Thymus (tissue), 11 donors: ENCODE measurements around the gene ELMO3. TPM values are rescaled to one million over a fixed set of nuclear protein-coding genes. Genes with fewer than 3 reads are reported as not detected.

Source experiments
- DNase-seq, 9 donors: peaks; one replicate each; pipeline ENCODE4 v3.0.0-alpha.2; 2013; ENCODE audit warnings: low spot score in 9 of 9, low read depth in 6 of 9, missing footprints in 1 of 9
- H3K27ac ChIP-seq, 2 donors: one replicate each; pipeline ENCODE4 v1.5.1; 2013; ENCODE audit warnings: control low read depth in 1 of 2, low read depth in 1 of 2, low read length in 1 of 2, mild to moderate bottlenecking in 1 of 2, moderate library complexity in 1 of 2
- H3K27me3 ChIP-seq, 2 donors: one replicate each; pipeline ENCODE4 v1.5.1; 2013; ENCODE audit warnings: low read length in 1 of 2; ENCODE audit not compliant: control insufficient read depth in 2 of 2, insufficient read depth in 1 of 2
- H3K36me3 ChIP-seq, 2 donors: one replicate each; pipeline ENCODE4 v1.5.1; 2013; ENCODE audit warnings: low read length in 1 of 2, mild to moderate bottlenecking in 1 of 2, moderate library complexity in 1 of 2; ENCODE audit not compliant: control insufficient read depth in 2 of 2, insufficient read depth in 2 of 2
- H3K4me1 ChIP-seq, 2 donors: one replicate each; pipeline ENCODE4 v1.5.1; 2013; ENCODE audit warnings: low read length in 2 of 2; ENCODE audit not compliant: control insufficient read depth in 2 of 2, insufficient read depth in 2 of 2
- H3K4me3 ChIP-seq, 2 donors: one replicate each; pipeline ENCODE4 v1.5.1; 2013; ENCODE audit warnings: low read length in 2 of 2, control low read depth in 1 of 2, mild to moderate bottlenecking in 1 of 2
- H3K9me3 ChIP-seq, 2 donors: one replicate each; pipeline ENCODE4 v1.5.1; 2013; ENCODE audit warnings: low read length in 1 of 2, mild to moderate bottlenecking in 1 of 2; ENCODE audit not compliant: control insufficient read depth in 2 of 2, insufficient read depth in 1 of 2
- WGBS: extraction: QIAGEN DNeasy Blood & Tissue Kit; methylation state at CpG from one replicate; pipeline ENCODE4 v1.1.7; 2013; 5-methylcytosine and 5-hydroxymethylcytosine counted together
- polyA plus RNA-seq: library from polyadenylated mRNA; stranded (reverse); fragments of 200-250 nt; gene quantifications from one replicate; pipeline ENCODE4 v1.2.3, GENCODE V29; 2013
- total RNA-seq: library from RNA; stranded (reverse); fragments of 120-200 nt; gene quantifications from one replicate; pipeline ENCODE4 v1.2.4, GENCODE V29; 2013
- donor health status: healthy.

ELMO3 gene
- total and polyA plus RNA-seq, 2 donors: 2.3 to 15.3 TPM

DNA sequence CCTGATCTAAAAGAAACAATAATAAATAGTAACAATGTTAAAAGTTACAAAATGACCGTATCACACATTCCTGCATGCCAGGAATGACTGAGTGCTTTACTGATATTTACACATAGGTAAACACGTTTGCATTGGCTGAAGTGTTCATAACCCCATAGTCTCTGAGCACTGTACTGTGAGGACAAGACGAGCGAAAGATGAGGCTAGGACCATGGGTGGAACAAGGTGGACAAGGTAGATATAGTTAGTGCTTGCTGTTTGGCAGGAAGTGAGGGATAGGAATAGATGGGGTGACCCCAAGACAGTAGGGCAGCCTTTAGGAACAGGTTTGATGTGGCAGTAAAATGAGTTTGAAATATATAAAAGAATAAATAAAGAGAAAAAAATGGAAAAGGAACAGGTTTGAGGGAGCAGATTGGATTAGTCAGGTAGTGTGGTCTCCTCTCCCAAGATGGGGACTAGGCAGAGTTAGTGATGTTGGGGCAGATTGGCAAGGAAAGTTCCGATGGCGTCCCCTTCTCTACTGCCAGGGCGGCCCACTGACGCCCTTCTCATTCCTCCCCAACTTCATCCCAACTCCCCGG lies 7.4 kb upstream of the ELMO3 start:
- no peak overlapping the region for H3K27ac ChIP-seq
- peaks cover 23 to 33% of the 10 kb centered on the region in 2 donors for H3K36me3 ChIP-seq
- DNase-seq: no peak
- H3K4me3 ChIP-seq: peak overlapping the region; percentile 89 to 97
- 40% methylated on average over 9 of the region's 9 CpGs for WGBS
- no peaks in the 10 kb centered on the region for H3K9me3 ChIP-seq
- H3K27me3 ChIP-seq: peaks cover 0 to 22% of the 10 kb centered on the region in 2 donors
- peaks cover 19 to 21% of the 10 kb centered on the region in 2 donors for H3K4me1 ChIP-seq

DNA sequence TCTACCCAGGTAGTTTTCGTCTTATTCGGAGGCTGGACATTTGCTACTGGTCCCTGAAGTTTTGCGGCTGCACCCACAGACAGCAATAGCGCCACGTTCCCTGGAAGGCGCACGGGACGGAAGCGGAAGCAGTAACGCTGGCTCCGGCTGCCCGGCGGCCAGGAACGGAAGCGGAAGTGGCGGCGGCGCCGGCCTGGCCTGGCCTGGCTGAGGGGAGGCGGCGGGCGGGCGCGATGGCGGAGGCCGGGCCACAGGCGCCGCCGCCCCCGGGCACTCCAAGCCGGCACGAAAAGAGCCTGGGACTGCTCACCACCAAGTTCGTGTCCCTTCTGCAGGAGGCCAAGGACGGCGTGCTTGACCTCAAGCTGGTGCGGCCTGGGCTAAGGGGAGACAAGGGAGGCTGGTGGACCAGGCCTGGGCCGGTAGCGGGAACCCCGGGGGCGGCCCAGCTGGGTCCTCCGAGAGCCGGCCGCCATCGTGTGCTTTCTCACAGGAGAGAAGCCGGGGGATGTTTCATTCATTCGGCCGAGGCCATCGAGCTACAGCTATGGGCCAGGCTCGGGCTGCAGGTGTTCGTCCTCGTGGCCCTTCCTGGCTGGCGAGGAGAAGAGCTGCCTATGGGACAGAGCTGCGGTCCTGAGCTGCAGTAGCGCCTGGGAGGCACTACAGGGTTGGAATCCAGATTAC lies 6.8 kb upstream of the ELMO3 start, which contains the start of gene E2F4:
TSS of gene E2F4 (plus strand) at position 161 of the 687 bp plus-strand sequence. CDS start at position 234, 73 bp downstream.
- Histone ChIP-seq H3K4me3 (peak within 1 kb of the TSS; percentile 89 to 97), H3K9me3 (no peaks in the 10 kb centered on the region), H3K4me1 (peaks cover 19 to 21% of the 10 kb centered on the region in 2 donors), H3K27ac (peak within 1 kb of the TSS; percentile 43 to 64), H3K27me3 (peaks cover 0 to 16% of the 10 kb centered on the region in 2 donors), H3K36me3 (peaks cover 29 to 39% of the 10 kb centered on the region in 2 donors)
- peak; percentile 70 to 93 (median 81) for DNase-seq
- under 1% methylated on average over 54 of the region's 54 CpGs for WGBS

DNA sequence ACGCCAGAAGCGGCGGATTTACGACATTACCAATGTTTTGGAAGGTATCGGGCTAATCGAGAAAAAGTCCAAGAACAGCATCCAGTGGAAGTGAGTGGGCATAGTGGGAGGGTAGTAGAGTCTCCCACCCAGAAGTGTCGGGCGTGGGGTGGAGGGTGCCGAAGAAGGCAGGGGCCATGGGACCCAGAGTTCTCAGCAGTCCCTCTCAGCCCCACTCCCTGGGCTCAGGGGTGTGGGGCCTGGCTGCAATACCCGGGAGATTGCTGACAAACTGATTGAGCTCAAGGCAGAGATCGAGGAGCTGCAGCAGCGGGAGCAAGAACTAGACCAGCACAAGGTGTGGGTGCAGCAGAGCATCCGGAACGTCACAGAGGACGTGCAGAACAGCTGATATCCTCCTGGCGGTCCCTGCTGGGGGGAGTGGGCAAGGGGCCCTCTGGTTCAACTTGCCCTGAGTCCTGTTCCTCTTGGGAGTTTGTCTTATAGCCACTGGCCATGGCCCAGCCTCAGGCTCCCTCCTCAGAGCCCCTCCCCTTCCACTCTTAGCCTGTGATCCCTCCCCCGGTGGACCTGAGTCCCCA lies 6.1 kb upstream of the ELMO3 start:
- peaks cover 19 to 21% of the 10 kb centered on the region in 2 donors for H3K4me1 ChIP-seq
- no peaks in the 10 kb centered on the region for H3K9me3 ChIP-seq
- H3K4me3 ChIP-seq: peak overlapping the region; percentile 89 to 97
- peaks cover 36 to 46% of the 10 kb centered on the region in 2 donors for H3K36me3 ChIP-seq
- WGBS: 50% methylated on average over 17 of the region's 17 CpGs
- DNase-seq: no peak
- H3K27me3 ChIP-seq: peaks cover 0 to 10% of the 10 kb centered on the region in 2 donors
- H3K27ac ChIP-seq: no peak overlapping the region

DNA sequence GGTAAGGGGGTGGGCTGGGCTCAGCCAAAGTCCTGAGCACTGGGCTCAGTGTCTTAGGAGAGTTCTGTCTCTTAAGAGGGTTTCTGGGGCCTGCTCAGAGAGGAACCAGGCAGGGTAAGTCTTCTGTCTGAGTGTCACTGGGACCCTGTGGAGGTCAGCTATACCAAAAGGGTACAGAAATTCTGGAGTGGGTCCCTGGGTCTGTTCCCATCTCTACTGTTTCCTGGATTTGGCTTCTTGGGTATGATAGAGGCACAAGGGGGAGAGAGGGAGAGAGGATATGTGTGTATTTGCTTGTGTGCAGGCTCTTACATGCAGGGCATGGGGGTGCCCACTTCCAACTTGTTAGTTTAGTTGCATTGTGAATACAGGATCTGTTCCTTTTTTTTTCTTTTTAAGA lies 5.4 kb upstream of the ELMO3 start:
- Histone ChIP-seq H3K4me1 (peaks cover 19 to 21% of the 10 kb centered on the region in 2 donors), H3K36me3 (peaks cover 43 to 52% of the 10 kb centered on the region in 2 donors), H3K27ac (no peak overlapping the region), H3K27me3 (peaks cover 0 to 9% of the 10 kb centered on the region in 2 donors), H3K4me3 (no peak overlapping the region), H3K9me3 (no peaks in the 10 kb centered on the region)
- DNase-seq: no peak

DNA sequence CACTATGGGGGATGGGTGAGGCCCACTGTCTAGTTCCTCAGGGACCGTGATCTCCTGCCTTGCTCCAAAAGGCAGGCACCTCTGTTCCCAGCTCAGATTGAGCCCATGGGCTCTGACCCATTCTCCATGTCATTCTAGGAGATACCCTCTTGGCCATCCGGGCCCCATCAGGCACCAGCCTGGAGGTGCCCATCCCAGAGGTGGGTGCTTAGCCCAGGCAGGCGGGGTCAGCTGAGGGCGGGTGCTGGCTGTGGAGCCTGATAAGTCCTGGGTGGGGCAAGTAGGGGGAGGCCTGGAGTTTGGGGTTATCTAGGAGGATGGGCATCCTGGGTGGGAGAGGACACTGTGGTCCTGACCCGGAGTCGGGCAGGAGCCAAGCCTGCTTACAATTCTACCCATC lies 4.7 kb upstream of the ELMO3 start:
- Histone ChIP-seq H3K36me3 (peaks cover 49 to 54% of the 10 kb centered on the region in 2 donors), H3K27ac (no peak overlapping the region), H3K9me3 (no peaks in the 10 kb centered on the region), H3K27me3 (peaks cover 0 to 7% of the 10 kb centered on the region in 2 donors), H3K4me1 (peaks cover 19 to 21% of the 10 kb centered on the region in 2 donors), H3K4me3 (no peak overlapping the region)
- DNase-seq: no peak
- WGBS: 96% methylated on average over 6 of the region's 6 CpGs

DNA sequence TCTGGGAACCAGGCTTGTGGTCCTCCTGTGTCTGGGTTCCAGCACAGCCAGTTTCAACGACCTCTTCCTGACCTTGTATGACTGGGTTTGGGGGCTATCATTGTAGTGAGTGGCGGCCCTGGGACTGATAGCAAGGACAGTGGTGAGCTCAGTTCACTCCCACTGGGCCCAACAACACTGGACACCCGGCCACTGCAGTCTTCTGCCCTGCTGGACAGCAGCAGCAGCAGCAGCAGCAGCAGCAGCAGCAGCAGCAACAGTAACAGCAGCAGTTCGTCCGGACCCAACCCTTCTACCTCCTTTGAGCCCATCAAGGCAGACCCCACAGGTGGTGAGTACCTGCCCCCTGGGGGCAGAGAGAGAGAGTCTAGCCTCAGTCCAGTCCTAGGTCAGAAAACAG lies 3.3 kb upstream of the ELMO3 start:
- peaks cover 19 to 21% of the 10 kb centered on the region in 2 donors for H3K4me1 ChIP-seq

DNA sequence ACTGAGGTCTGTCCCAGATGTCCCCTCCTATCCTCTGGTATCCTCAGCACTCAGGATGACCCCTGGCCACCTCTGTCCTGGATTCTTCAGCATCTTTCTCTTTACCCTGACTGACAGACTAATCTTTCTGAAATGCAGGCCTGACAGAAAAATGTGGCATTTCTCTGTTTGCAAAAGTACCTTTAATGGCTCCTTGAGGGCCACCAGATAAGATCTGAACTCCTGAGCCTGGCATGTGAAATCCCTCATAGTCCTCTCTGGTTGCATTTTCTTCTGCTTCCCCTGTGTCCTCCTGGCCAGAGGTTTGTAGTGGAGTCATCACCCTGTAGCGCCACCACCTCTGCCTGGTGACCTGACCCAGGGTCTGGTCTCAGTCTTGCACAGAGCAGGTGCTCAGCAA lies 2.0 kb upstream of the ELMO3 start:
- Histone ChIP-seq H3K4me3 (no peak overlapping the region), H3K9me3 (no peaks in the 10 kb centered on the region), H3K36me3 (peaks cover 68 to 75% of the 10 kb centered on the region in 2 donors), H3K27ac (no peak overlapping the region), H3K27me3 (no peaks in the 10 kb centered on the region), H3K4me1 (peaks cover 13 to 15% of the 10 kb centered on the region in 2 donors)
- 98% methylated on average over 1 of the region's 1 CpG for WGBS
- DNase-seq: no peak

More for the DNA sequence above, 3.3 kb upstream of the ELMO3 start:
- no peak overlapping the region for H3K27ac ChIP-seq
- no peaks in the 10 kb centered on the region for H3K27me3 ChIP-seq
- 97% methylated on average over 5 of the region's 5 CpGs for WGBS
- no peaks in the 10 kb centered on the region for H3K9me3 ChIP-seq
- no peak for DNase-seq
- peaks cover 61 to 63% of the 10 kb centered on the region in 2 donors for H3K36me3 ChIP-seq
- no peak overlapping the region for H3K4me3 ChIP-seq

DNA sequence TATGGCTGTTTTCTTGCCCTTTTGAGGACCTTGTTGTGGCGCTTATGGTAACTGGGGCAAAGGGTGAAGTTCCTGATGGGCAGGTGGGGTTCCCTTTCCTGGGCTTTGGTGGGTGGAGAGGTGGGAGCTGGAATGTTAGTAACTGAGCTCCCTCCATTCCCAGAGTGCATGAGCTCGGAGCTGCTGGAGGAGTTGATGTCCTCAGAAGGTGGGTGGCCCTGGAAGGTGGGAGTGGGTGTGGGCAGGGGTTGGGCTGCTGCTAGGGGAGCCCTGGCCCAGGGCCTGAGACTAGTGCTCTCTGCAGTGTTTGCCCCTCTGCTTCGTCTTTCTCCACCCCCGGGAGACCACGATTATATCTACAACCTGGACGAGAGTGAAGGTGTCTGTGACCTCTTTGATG lies 1.2 kb upstream of the ELMO3 start:
- Histone ChIP-seq H3K27ac (no peak overlapping the region), H3K4me3 (no peak overlapping the region), H3K36me3 (peaks cover 76 to 83% of the 10 kb centered on the region in 2 donors), H3K4me1 (peaks cover 9 to 11% of the 10 kb centered on the region in 2 donors), H3K27me3 (no peaks in the 10 kb centered on the region), H3K9me3 (no peaks in the 10 kb centered on the region)
- WGBS: 90% methylated on average over 6 of the region's 6 CpGs
- no peak for DNase-seq

DNA sequence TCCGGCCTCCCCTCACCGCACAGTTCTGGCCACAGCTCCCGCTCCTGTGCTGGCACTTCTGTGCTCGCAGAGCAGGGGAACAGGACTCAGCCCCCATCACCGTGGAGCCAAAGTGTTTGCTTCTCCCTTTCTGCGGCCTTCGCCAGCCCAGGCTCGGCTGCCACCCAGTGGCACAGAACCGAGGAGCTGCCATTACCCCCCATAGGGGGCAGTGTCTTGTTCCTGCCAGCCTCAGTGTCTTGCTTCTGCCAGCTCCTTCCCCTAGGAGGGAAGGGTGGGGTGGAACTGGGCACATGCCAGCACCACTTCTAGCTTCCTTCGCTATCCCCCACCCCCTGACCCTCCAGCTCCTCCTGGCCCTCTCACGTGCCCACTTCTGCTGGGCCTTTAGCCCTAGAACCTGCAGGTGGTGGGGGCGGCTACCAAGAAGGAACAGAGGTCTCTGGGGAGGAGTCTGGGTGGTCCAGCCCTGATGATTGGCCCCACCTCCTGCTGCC lies 645 bp upstream of the ELMO3 start:
- Histone ChIP-seq H3K36me3 (peaks cover 77 to 89% of the 10 kb centered on the region in 2 donors), H3K9me3 (no peaks in the 10 kb centered on the region), H3K4me3 (no peak overlapping the region), H3K27ac (no peak overlapping the region), H3K4me1 (peaks cover 3 to 6% of the 10 kb centered on the region in 2 donors), H3K27me3 (no peaks in the 10 kb centered on the region)
- no peak for DNase-seq
- 89% methylated on average over 12 of the region's 12 CpGs for WGBS
